IPS-18a (cell line): ENCODE measurements around the gene ALOX5.

ENCODE experiments used
- H3K27ac ChIP-seq: one replicate; pipeline ENCODE4 v1.5.1; 2013; ENCODE audit warnings: low read length
- H3K27me3 ChIP-seq: one replicate; pipeline ENCODE4 v1.6.1; 2013; ENCODE audit warnings: mild to moderate bottlenecking, low read length; ENCODE audit not compliant: control insufficient read depth, insufficient read depth
- H3K36me3 ChIP-seq: one replicate; pipeline ENCODE4 v1.6.1; 2013; ENCODE audit warnings: low read depth, low read length; ENCODE audit not compliant: control insufficient read depth
- H3K4me1 ChIP-seq: one replicate; pipeline ENCODE4 v1.6.1; 2013; ENCODE audit warnings: low read depth, low read length; ENCODE audit not compliant: control insufficient read depth
- H3K4me3 ChIP-seq: one replicate; pipeline ENCODE4 v1.5.1; 2013; ENCODE audit warnings: low read length
- H3K9ac ChIP-seq: one replicate; pipeline ENCODE4 v1.6.1; 2013; ENCODE audit warnings: mild to moderate bottlenecking, low read length, moderate library complexity
- H3K9me3 ChIP-seq: one replicate; pipeline ENCODE4 v1.6.1; 2013; ENCODE audit warnings: low read depth, low read length; ENCODE audit not compliant: control insufficient read depth

The ALOX5 gene

GRCh38 chr10:45420453-45421192, 46.6 kb downstream of the ALOX5 start:
- H3K9me3 ChIP-seq: no peaks in the 10 kb centered on the region
- no peaks in the 10 kb centered on the region for H3K36me3 ChIP-seq
- H3K9ac ChIP-seq: no peak overlapping the region
- H3K27me3 ChIP-seq: peaks cover 13% of the 10 kb centered on the region
- peaks cover 6% of the 10 kb centered on the region for H3K4me1 ChIP-seq
- H3K27ac ChIP-seq: no peak overlapping the region
- no peak overlapping the region for H3K4me3 ChIP-seq

GRCh38 chr10:45421221-45422097, 47.4 kb downstream of the ALOX5 start:
- no peaks in the 10 kb centered on the region for H3K36me3 ChIP-seq
- peaks cover 13% of the 10 kb centered on the region for H3K27me3 ChIP-seq
- no peaks in the 10 kb centered on the region for H3K9me3 ChIP-seq

DNA sequence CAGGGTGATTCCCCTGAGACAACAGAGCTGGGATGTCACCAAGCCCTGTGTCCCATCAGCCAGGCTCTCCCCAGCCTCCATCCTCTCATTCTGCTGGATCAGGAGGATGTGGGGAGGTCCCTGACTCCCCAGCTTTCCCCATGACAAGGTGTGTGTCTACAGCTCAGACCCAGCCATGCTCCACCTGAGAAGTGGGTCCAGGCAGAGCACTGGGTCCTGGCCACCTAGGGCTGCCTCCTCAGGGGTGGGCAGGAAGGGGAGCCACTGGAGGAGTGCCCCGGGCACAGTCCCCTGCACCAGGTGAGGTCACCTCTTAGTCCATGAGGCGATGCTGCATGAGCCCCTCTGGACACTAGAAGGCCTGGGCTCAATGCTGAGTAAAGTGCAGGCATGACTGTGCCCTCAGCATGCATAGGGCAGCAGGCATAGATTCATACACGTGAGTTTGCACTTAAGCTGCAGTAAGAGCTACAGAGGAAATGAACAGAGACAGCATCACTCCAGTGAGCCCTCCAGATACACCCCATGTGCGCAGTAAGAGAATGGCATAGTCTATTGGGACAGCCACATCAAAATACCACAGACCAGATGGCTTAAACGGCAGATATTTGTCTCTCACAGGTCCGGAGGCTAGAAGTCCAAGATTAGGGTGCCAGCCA, 48.3 kb downstream of the ALOX5 start:
- no peak overlapping the region for H3K27ac ChIP-seq
- H3K4me1 ChIP-seq: peaks cover 6% of the 10 kb centered on the region

More at GRCh38 chr10:45421221-45422097, 47.4 kb downstream of the ALOX5 start:
- Histone ChIP-seq H3K4me1 (peaks cover 6% of the 10 kb centered on the region), H3K27ac (no peak overlapping the region), H3K4me3 (no peak overlapping the region), H3K9ac (no peak overlapping the region)

DNA sequence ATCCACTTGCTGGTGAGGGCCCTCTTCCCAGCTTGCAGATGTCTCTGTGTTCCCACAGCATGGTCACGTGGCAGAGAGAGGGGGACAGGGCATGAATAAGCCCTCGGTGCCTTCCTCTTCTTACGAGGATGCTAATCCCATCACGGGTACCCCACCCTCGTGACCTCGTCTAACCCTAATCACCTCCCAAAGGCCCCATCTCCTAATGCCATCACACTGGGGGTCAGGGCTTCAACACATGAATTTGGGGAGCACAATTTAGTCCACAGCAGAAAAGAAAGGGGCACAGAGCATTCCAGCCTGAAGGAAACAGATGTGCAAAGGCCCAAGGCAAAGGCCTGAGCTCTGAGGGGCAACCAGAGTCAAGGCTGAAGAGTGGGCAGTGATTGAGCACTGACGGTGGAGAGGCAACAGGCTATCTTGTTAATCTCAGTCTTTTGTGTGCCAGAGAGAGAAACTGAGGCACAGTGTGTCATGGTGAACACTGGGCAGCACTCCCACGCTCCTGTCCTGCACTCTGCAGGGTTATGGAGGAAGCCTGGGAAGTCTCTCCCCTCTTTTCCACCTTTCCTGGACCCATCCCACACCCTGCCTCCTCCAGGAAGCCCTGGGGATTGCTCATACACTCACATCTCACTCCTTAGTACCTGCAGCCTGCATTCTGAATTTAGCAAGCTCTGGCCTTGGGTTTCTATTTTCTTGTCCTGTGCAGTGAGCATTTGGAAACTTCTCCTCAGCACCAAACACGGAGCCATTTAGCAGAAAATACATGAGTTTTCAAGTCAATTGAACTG, 49.0 kb downstream of the ALOX5 start:
- Histone ChIP-seq H3K27ac (no peak overlapping the region), H3K4me1 (peaks cover 6% of the 10 kb centered on the region), H3K27me3 (peaks cover 9% of the 10 kb centered on the region), H3K9ac (no peak overlapping the region), H3K36me3 (no peaks in the 10 kb centered on the region), H3K4me3 (no peak overlapping the region), H3K9me3 (no peaks in the 10 kb centered on the region)

More for the DNA sequence above, 48.3 kb downstream of the ALOX5 start:
- no peaks in the 10 kb centered on the region for H3K9me3 ChIP-seq
- H3K36me3 ChIP-seq: no peaks in the 10 kb centered on the region
- H3K27me3 ChIP-seq: peaks cover 13% of the 10 kb centered on the region
- no peak overlapping the region for H3K4me3 ChIP-seq
- H3K9ac ChIP-seq: no peak overlapping the region

GRCh38 chr10:45423976-45424499, 50.0 kb downstream of the ALOX5 start:
- Histone ChIP-seq H3K4me3 (no peak overlapping the region), H3K27me3 (peaks cover 3% of the 10 kb centered on the region), H3K9ac (no peak overlapping the region), H3K27ac (no peak overlapping the region), H3K4me1 (peaks cover 6% of the 10 kb centered on the region), H3K36me3 (no peaks in the 10 kb centered on the region), H3K9me3 (no peaks in the 10 kb centered on the region)

GRCh38 chr10:45424668-45425404, 50.8 kb downstream of the ALOX5 start:
- Histone ChIP-seq H3K27me3 (peaks cover 3% of the 10 kb centered on the region), H3K4me3 (no peak overlapping the region), H3K9ac (no peak overlapping the region), H3K9me3 (no peaks in the 10 kb centered on the region), H3K36me3 (no peaks in the 10 kb centered on the region), H3K4me1 (peaks cover 4% of the 10 kb centered on the region), H3K27ac (no peak overlapping the region)

DNA sequence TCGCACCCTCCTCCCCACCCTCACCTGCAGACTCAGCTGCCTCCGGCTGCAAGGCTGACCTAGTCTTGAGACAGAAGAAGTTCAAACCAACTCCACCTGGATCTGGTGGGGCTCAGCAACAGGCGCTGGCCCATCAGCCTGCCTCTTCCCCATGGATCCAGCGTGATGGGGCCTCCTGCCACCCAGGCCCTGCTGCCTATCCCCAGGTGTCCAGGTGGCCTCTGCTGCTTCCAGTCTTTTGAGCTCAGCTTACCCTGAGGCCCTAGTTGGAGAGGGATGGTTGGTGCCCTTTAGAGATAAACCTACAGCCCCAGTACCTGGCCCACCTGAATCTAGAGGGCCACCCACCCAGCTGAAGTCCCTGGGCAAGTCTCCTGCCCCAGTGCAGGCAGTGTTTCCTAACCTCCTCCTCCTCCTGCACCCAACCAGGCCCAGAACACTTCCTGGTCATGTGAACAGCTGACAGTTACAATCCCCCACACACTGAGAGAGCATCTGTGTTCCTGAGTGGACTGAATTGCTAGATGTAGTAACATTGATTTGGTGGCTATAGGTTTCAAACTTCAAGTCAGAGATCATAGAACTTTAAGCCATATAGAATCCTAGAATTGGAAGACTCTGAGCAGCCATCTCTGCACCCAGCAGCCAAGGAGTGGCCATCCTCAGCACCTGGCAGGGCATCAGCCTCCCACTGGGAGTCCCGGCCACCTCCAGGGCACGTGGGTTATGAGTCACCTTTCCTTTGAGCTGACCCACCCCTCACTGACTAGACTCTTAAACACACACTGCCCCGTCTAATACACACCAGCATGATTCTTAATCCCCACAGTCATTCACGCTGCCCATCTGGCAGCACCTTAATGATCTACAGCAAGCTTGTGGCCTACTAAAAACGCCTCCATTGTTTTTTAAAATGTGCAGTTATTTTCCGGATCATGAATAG, 51.9 kb downstream of the ALOX5 start:
- H3K9me3 ChIP-seq: no peaks in the 10 kb centered on the region
- H3K4me3 ChIP-seq: no peak overlapping the region
- no peaks in the 10 kb centered on the region for H3K36me3 ChIP-seq
- H3K27me3 ChIP-seq: no peaks in the 10 kb centered on the region
- no peak overlapping the region for H3K9ac ChIP-seq
- H3K27ac ChIP-seq: no peak overlapping the region
- H3K4me1 ChIP-seq: no peaks in the 10 kb centered on the region

GRCh38 chr10:45427262-45427969, 53.4 kb downstream of the ALOX5 start:
- Histone ChIP-seq H3K9me3 (no peaks in the 10 kb centered on the region), H3K4me3 (no peak overlapping the region), H3K4me1 (no peaks in the 10 kb centered on the region), H3K27me3 (no peaks in the 10 kb centered on the region), H3K36me3 (no peaks in the 10 kb centered on the region), H3K9ac (no peak overlapping the region), H3K27ac (no peak overlapping the region)

DNA sequence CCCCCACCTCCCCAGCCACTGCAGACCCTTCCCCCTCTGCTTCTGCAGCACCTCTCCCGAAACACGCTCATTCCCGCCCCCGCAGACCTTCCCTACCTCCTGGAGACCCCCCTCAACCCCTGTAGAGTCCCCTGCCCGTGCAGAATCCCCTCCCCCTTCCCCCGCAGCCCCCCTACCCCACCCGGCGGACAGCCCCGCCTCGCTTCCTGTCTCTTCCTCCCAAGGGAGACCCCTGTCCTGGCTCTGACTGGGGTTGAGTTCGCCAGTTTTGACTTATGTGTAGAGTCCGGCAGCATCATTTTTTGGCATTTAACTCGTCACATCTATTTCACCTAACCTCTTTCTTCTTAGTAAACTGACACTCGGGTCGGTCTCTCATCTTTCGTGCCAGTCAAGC, 54.0 kb downstream of the ALOX5 start:
- Histone ChIP-seq H3K9ac (no peak overlapping the region), H3K4me3 (no peak overlapping the region), H3K9me3 (no peaks in the 10 kb centered on the region), H3K27ac (no peak overlapping the region), H3K36me3 (no peaks in the 10 kb centered on the region), H3K27me3 (no peaks in the 10 kb centered on the region), H3K4me1 (peaks cover 3% of the 10 kb centered on the region)
